Trophoblast cell (in vitro differentiated cells and primary cell): ENCODE data around the gene ZFP36L2.
A peak's percentile ranks its signal among the peaks of the same experiment; 100 is the strongest.

Experiments
- DNase-seq, 2 donors: peaks; one replicate each; pipeline ENCODE4 v3.0.0-alpha.2; 2016
- H2AFZ ChIP-seq: 2 replicates; pipeline ENCODE4 v1.6.1; 2013; ENCODE audit warnings: low read length, moderate library complexity, mild to moderate bottlenecking; ENCODE audit not compliant: insufficient read depth, poor library complexity
- H2AK5ac ChIP-seq: 2 replicates; pipeline ENCODE4 v1.6.1; 2013; ENCODE audit warnings: mild to moderate bottlenecking, low read length
- H2BK120ac ChIP-seq: 2 replicates; pipeline ENCODE4 v1.6.1; 2013; ENCODE audit warnings: low read length, mild to moderate bottlenecking, moderate library complexity; ENCODE audit not compliant: insufficient read depth, poor library complexity
- H2BK12ac ChIP-seq: 2 replicates; pipeline ENCODE4 v1.6.1; 2013; ENCODE audit warnings: mild to moderate bottlenecking, low read length, moderate library complexity
- H2BK5ac ChIP-seq: 2 replicates; pipeline ENCODE4 v1.6.1; 2013; ENCODE audit warnings: low read length, low read depth, moderate library complexity, mild to moderate bottlenecking; ENCODE audit not compliant: poor library complexity
- H3K14ac ChIP-seq: 2 replicates; pipeline ENCODE4 v1.6.1; 2013; ENCODE audit warnings: mild to moderate bottlenecking, low read length
- H3K18ac ChIP-seq: 2 replicates; pipeline ENCODE4 v1.6.1; 2013; ENCODE audit warnings: mild to moderate bottlenecking, low read length
- H3K23ac ChIP-seq: 2 replicates; pipeline ENCODE4 v1.6.1; 2013; ENCODE audit warnings: low read length
- H3K27ac ChIP-seq: 2 replicates; pipeline ENCODE4 v1.5.1; 2013; ENCODE audit warnings: low read depth, mild to moderate bottlenecking, inconsistent platforms, low read length, moderate library complexity
- H3K27me3 ChIP-seq: 2 replicates; pipeline ENCODE4 v1.6.1; 2013; ENCODE audit warnings: inconsistent platforms, mild to moderate bottlenecking, low read length, moderate library complexity; ENCODE audit not compliant: insufficient read depth
- H3K36me3 ChIP-seq, 2 experiments: 1 replicate in 1 of 2; 2 replicates in 1 of 2; pipeline ENCODE4 v1.6.1; 2013; ENCODE audit warnings: low read length in 2 of 2, mild to moderate bottlenecking in 2 of 2, moderate library complexity in 1 of 2; ENCODE audit not compliant: insufficient read depth in 2 of 2, control insufficient read depth in 1 of 2
- H3K4ac ChIP-seq: 2 replicates; pipeline ENCODE4 v1.6.1; 2013; ENCODE audit warnings: low read depth, mild to moderate bottlenecking, low read length, moderate library complexity
- H3K4me1 ChIP-seq, 2 experiments: 1 replicate in 1 of 2; 2 replicates in 1 of 2; pipeline ENCODE4 v1.6.1; 2013; ENCODE audit warnings: low read length in 2 of 2, mild to moderate bottlenecking in 2 of 2, moderate library complexity in 1 of 2; ENCODE audit not compliant: insufficient read depth in 2 of 2, control insufficient read depth in 1 of 2
- H3K4me2 ChIP-seq: 2 replicates; pipeline ENCODE4 v1.6.1; 2013; ENCODE audit warnings: inconsistent platforms, mild to moderate bottlenecking, low read length, moderate library complexity
- H3K4me3 ChIP-seq: 2 replicates; pipeline ENCODE4 v1.5.1; 2013; ENCODE audit warnings: mild to moderate bottlenecking, low read depth, low read length, inconsistent platforms
- H3K79me1 ChIP-seq: one replicate; pipeline ENCODE4 v1.6.1; 2013; ENCODE audit warnings: low read length
- H3K79me2 ChIP-seq: 2 replicates; pipeline ENCODE4 v1.6.1; 2013; ENCODE audit warnings: low read length, mild to moderate bottlenecking; ENCODE audit not compliant: control insufficient read depth, insufficient read depth, poor library complexity
- H3K9ac ChIP-seq: 2 replicates; pipeline ENCODE4 v1.6.1; 2013; ENCODE audit warnings: mild to moderate bottlenecking, low read length
- H3K9me3 ChIP-seq: 2 replicates; pipeline ENCODE4 v1.6.1; 2013; ENCODE audit warnings: low read depth, mild to moderate bottlenecking, control low read depth, inconsistent platforms, low read length; ENCODE audit not compliant: insufficient read depth
- H4K12ac ChIP-seq: 2 replicates; pipeline ENCODE4 v1.6.1; 2013; ENCODE audit warnings: low read depth, mild to moderate bottlenecking, low read length, moderate library complexity
- H4K8ac ChIP-seq: 2 replicates; pipeline ENCODE4 v1.6.1; 2013; ENCODE audit warnings: low read depth, mild to moderate bottlenecking, low read length, moderate library complexity
- H4K91ac ChIP-seq: one replicate; pipeline ENCODE4 v1.6.1; 2013; ENCODE audit warnings: low read depth, mild to moderate bottlenecking, low read length, moderate library complexity
- WGBS: extraction: QIAGEN DNeasy Blood & Tissue Kit; methylation state at CpG from one replicate; pipeline ENCODE4 v1.1.7; 2013; ENCODE audit warnings: missing lambda C conversion rate; ENCODE audit not compliant: insufficient read length, insufficient coverage; ENCODE audit errors: extremely low coverage; 5-methylcytosine and 5-hydroxymethylcytosine counted together

The ZFP36L2 gene

GRCh38 chr2:43218155-43218701 is 8.2 kb downstream of the ZFP36L2 start:
- no peaks in the 10 kb centered on the region for H3K27me3 ChIP-seq
- H3K27ac ChIP-seq, result peak overlapping the region; percentile 87
- H3K4me3 ChIP-seq, result no peak overlapping the region
- H3K36me3 ChIP-seq, result no peaks in the 10 kb centered on the region
- H2AFZ ChIP-seq, result no peak overlapping the region
- no peaks in the 10 kb centered on the region for H3K79me2 ChIP-seq
- H4K12ac ChIP-seq, result no peak overlapping the region
- H3K23ac ChIP-seq, result no peak overlapping the region
- peaks cover 2% of the 10 kb centered on the region for H3K9me3 ChIP-seq
- peak overlapping the region; percentile 24 for H2BK12ac ChIP-seq
- WGBS, result no CpG with 5 or more reads among the region's 13 CpGs
- no peak overlapping the region for H3K9ac ChIP-seq
- H2BK5ac ChIP-seq, result no peak overlapping the region
- H3K4me2 ChIP-seq, result peak overlapping the region; percentile 27
- no peak for DNase-seq
- H3K79me1 ChIP-seq, result peaks cover 22% of the 10 kb centered on the region
- H4K91ac ChIP-seq, result peak overlapping the region; percentile 51
- H3K4ac ChIP-seq, result no peak overlapping the region
- H3K14ac ChIP-seq, result peak overlapping the region; percentile 9
- no peak overlapping the region for H2AK5ac ChIP-seq
- peaks cover 24 to 35% of the 10 kb centered on the region in 2 experiments for H3K4me1 ChIP-seq
- no peak overlapping the region for H2BK120ac ChIP-seq
- no peak overlapping the region for H4K8ac ChIP-seq
- H3K18ac ChIP-seq, result no peak overlapping the region

- Histone ChIP-seq H3K79me1 (peaks cover 22% of the 10 kb centered on the region), H3K23ac (no peak overlapping the region), H3K4me1 (peaks cover 24 to 35% of the 10 kb centered on the region in 2 experiments), H4K91ac (no peak overlapping the region), H3K27ac (peak overlapping the region; percentile 87), H3K18ac (no peak overlapping the region), H3K36me3 (no peaks in the 10 kb centered on the region), H3K79me2 (no peaks in the 10 kb centered on the region), H3K4ac (no peak overlapping the region), H2AK5ac (no peak overlapping the region), H3K27me3 (no peaks in the 10 kb centered on the region), H3K4me3 (no peak overlapping the region), H2BK12ac (peak overlapping the region; percentile 0), H3K9me3 (peaks cover 2% of the 10 kb centered on the region), H4K12ac (no peak overlapping the region), H2BK120ac (no peak overlapping the region), H2BK5ac (no peak overlapping the region), H4K8ac (no peak overlapping the region), H3K14ac (no peak overlapping the region), H3K9ac (no peak overlapping the region), H2AFZ (no peak overlapping the region), H3K4me2 (peak overlapping the region; percentile 27)
- no peak for DNase-seq
- WGBS, result no CpG with 5 or more reads among the region's 11 CpGs
These were observed 8.9 kb downstream of the ZFP36L2 start for GRCh38 chr2:43217228-43218154.

GRCh38 chr2:43216629-43217028 is 9.8 kb downstream of the ZFP36L2 start:
- no peak overlapping the region for H3K4me2 ChIP-seq
- H2AK5ac ChIP-seq, result no peak overlapping the region
- H3K27me3 ChIP-seq, result no peaks in the 10 kb centered on the region
- H3K79me1 ChIP-seq, result peaks cover 22% of the 10 kb centered on the region
- no peaks in the 10 kb centered on the region for H3K36me3 ChIP-seq
- H3K14ac ChIP-seq, result no peak overlapping the region
- H2BK5ac ChIP-seq, result no peak overlapping the region
- no peak overlapping the region for H4K8ac ChIP-seq
- no peak overlapping the region for H3K23ac ChIP-seq
- H3K9me3 ChIP-seq, result peaks cover 2% of the 10 kb centered on the region
- H2BK12ac ChIP-seq, result no peak overlapping the region
- no peak overlapping the region for H3K18ac ChIP-seq
- H4K91ac ChIP-seq, result no peak overlapping the region
- H2AFZ ChIP-seq, result no peak overlapping the region
- no peak overlapping the region for H3K27ac ChIP-seq
- no peak overlapping the region for H3K4me3 ChIP-seq
- H3K9ac ChIP-seq, result no peak overlapping the region
- no peak overlapping the region for H3K4ac ChIP-seq
- no peaks in the 10 kb centered on the region for H3K79me2 ChIP-seq
- no peak overlapping the region for H4K12ac ChIP-seq
- no CpG with 5 or more reads among the region's 8 CpGs for WGBS
- no peak overlapping the region for H2BK120ac ChIP-seq
- H3K4me1 ChIP-seq, result peaks cover 24 to 35% of the 10 kb centered on the region in 2 experiments
- no peak for DNase-seq

GRCh38 chr2:43215673-43216255 is 10.6 kb downstream of the ZFP36L2 start:
- WGBS, result no CpG with 5 or more reads among the region's 6 CpGs
- no peak overlapping the region for H4K91ac ChIP-seq
- H2AK5ac ChIP-seq, result no peak overlapping the region
- H3K4me2 ChIP-seq, result no peak overlapping the region
- H2AFZ ChIP-seq, result no peak overlapping the region
- H3K18ac ChIP-seq, result no peak overlapping the region
- no peak overlapping the region for H4K8ac ChIP-seq
- H3K4ac ChIP-seq, result no peak overlapping the region
- H3K9me3 ChIP-seq, result peaks cover 2% of the 10 kb centered on the region
- H3K36me3 ChIP-seq, result no peaks in the 10 kb centered on the region
- no peak overlapping the region for H3K14ac ChIP-seq
- H3K9ac ChIP-seq, result no peak overlapping the region
- H2BK120ac ChIP-seq, result no peak overlapping the region
- no peak overlapping the region for H3K27ac ChIP-seq
- no peak for DNase-seq
- no peaks in the 10 kb centered on the region for H3K79me2 ChIP-seq
- no peak overlapping the region for H4K12ac ChIP-seq
- H2BK12ac ChIP-seq, result no peak overlapping the region
- no peaks in the 10 kb centered on the region for H3K27me3 ChIP-seq
- H3K79me1 ChIP-seq, result peaks cover 18% of the 10 kb centered on the region
- no peak overlapping the region for H2BK5ac ChIP-seq
- peaks cover 19 to 30% of the 10 kb centered on the region in 2 experiments for H3K4me1 ChIP-seq
- H3K4me3 ChIP-seq, result no peak overlapping the region
- H3K23ac ChIP-seq, result no peak overlapping the region
